ENCODE measurements around the gene FHL2.

DNA sequence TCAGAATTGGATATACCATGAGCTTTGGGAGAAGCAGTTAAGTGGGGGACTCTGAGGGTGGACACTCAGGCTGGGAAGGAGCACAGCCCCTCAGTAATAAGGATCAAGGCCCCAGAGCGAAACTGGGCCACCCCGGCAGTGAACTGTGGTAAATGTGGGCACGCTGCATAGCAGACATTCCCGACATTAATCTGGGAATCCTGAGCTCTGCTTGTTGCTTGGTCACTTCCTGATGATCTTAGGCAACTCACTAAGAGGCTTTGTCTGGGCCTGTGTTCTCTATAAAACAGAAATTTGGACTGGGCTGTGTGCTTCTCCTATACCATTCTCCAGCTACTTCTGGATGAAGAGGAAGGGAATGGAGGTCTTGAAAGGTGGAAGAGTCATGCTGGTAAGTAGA, 74.1 kb downstream of the FHL2 start:
- TF ChIP-seq CTCF (IDR thresholded peaks at IDR 0.05) (no peak), POLR2A (IDR thresholded peaks at IDR 0.05) (no peak)

Measured in right lobe of liver (tissue), 4 donors.